A673 (cell line): ENCODE measurements around the gene C19orf38.

Source experiments
- CTCF ChIP-seq: fragments of 300-800, 200-600 bp; sonication (generic); conservative IDR thresholded peaks from 2 replicates; pipeline ENCODE4 v1.5.1; 2017; ENCODE audit warnings: low read depth, mild to moderate bottlenecking, antibody characterized with exemption, low read length, moderate library complexity, mixed read lengths
- EZH2 ChIP-seq: fragments of 200-600 bp; sonication (generic); IDR thresholded peaks from 2 replicates; pipeline ENCODE4 v1.6.1; 2017; ENCODE audit warnings: borderline replicate concordance, low read depth, mild to moderate bottlenecking, mixed read lengths, antibody characterized with exemption, low read length; ENCODE audit not compliant: poor library complexity, severe bottlenecking

- TF ChIP-seq CTCF: no peak
- no peak for TF ChIP-seq EZH2
Measured at GRCh38 chr19:10848230-10848856, at the start of gene C19orf38.
